ENCODE results near the gene FBXO3. TPM values are rescaled to one million over a fixed set of nuclear protein-coding genes. Genes with fewer than 3 reads are reported as not detected.
A peak's percentile ranks its signal among the peaks of the same experiment; 100 is the strongest.

The FBXO3 gene
- total and polyA plus RNA-seq, 2 of the 13 experiments (the other 11 are each of a cell fraction or from before 2014, with no cell fraction given) = 20.4 to 27.6 TPM

DNA sequence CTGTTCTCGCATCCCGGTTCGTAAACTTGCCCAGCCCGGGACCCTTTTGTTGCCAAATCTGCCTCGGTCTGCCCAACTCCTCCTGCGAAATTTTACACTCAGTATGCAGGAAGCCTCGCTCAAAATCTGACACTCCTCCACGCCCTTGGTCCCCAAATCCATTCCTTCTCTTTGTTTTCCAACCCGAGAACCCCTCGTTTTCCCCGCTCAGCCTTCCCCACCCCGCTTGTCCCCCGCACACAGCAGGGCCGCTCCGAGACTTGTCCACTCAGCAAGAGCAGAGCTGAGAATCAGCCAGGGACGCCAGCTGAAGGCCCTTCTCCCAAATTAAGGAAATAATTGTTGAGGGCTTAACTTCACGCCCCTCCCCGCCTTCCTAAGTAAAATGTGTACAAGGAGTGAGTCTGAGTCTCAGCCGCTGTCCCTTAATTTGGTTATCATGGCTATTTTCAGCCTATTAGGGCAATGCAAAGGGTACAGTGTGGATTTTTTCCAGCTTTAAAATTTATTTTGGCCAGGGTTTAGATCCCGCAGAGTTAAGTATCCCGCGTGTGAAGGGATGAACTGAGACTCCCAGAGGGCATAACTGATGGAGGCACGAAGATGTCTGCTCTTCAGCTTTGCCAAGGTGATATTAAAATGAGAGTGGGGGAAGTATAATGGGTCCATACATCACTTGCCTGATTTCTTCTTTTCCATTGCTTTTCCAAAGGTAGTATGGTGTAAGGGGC is 581 bp upstream of the FBXO3 start (continued):
- 0 out of 2 replicates have a peak, but pooled peaks have one; percentile 50 for TF ChIP-seq EZH2 (conservative IDR thresholded peaks at IDR 0.05; ENCODE audit: low read depth, low read length)
- TF ChIP-seq SCMH1 (CRISPR knock-in tag; IDR thresholded peaks at IDR 0.05; ENCODE audit: borderline replicate concordance) = peak; percentile 65; the same call in 1 of the 2 replicates
- TF ChIP-seq ZNF501 (CRISPR knock-in tag; IDR thresholded peaks at IDR 0.05) = 0 out of 2 replicates have a peak, but pooled peaks have one; percentile 33
- no peak for TF ChIP-seq LCORL (IDR thresholded peaks at IDR 0.05)
- 0 out of 2 replicates have a peak, but pooled peaks have one; percentile 32 for TF ChIP-seq LCORL (CRISPR knock-in tag; IDR thresholded peaks at IDR 0.05)
- TF ChIP-seq NR2C2 (CRISPR knock-in tag; IDR thresholded peaks at IDR 0.05; ENCODE audit: borderline replicate concordance) = no peak
- TF ChIP-seq SOX6 (IDR thresholded peaks at IDR 0.05) = no peak
- TF ChIP-seq SOX6 (CRISPR knock-in tag; IDR thresholded peaks at IDR 0.05) = no peak
- no peak for TF ChIP-seq ZNF839 (CRISPR knock-in tag; IDR thresholded peaks at IDR 0.05; ENCODE audit: borderline replicate concordance)
- no peak for TF ChIP-seq NRL (CRISPR knock-in tag; IDR thresholded peaks at IDR 0.05; ENCODE audit: borderline replicate concordance)
- no peak for TF ChIP-seq MEF2D (CRISPR knock-in tag; IDR thresholded peaks at IDR 0.05)
- no peak; a peak in 1 of 4 replicates for TF ChIP-seq KLF16 (CRISPR knock-in tag; IDR thresholded peaks at IDR 0.05)
- no peak for TF ChIP-seq CREB1 (IDR thresholded peaks at IDR 0.05)
- no peak for TF ChIP-seq CREB1 (CRISPR knock-in tag; IDR thresholded peaks at IDR 0.05)
- TF ChIP-seq ZNF563 (CRISPR knock-in tag; IDR thresholded peaks at IDR 0.05) = no peak
- 0 out of 4 replicates have a peak, but pooled peaks of 1 of the 2 experiments have one; percentile 5 for TF ChIP-seq MAFK (conservative IDR thresholded peaks at IDR 0.05 in 1 of 2, IDR thresholded peaks at IDR 0.05 in 1 of 2; ENCODE audit: low read length in 2 of 2)
- TF ChIP-seq FOXC1 (CRISPR knock-in tag; IDR thresholded peaks at IDR 0.05; ENCODE audit: borderline replicate concordance) = peak; percentile 57; the same call in 1 of the 2 replicates
- no peak for TF ChIP-seq JARID2 (CRISPR knock-in tag; IDR thresholded peaks at IDR 0.05; ENCODE audit: insufficient replicate concordance)
- no peak for TF ChIP-seq ZNF639 (CRISPR knock-in tag; conservative IDR thresholded peaks at IDR 0.05)
- no peak for TF ChIP-seq TGIF2 (CRISPR knock-in tag; IDR thresholded peaks at IDR 0.05)

Data from HepG2 (cell line).